Effector CD4-positive, alpha-beta T cell (primary cell): ENCODE results near the gene TDG.

Source experiments
- DNase-seq: peaks from one replicate; pipeline ENCODE4 v3.0.0-alpha.2; 2020
- total RNA-seq: gene quantifications from one replicate; lab custom pipeline; 2026; lab: John Stamatoyannopoulos, UW

Gene TDG
- total RNA-seq = 34.3 reads per million, percentile 59 among the genes with 10 or more reads in this experiment

GRCh38 chr12:103965590-103966504 is at the start of gene TDG:
Gene TDG (plus strand): TSS chr12:103965872. CDS start chr12:103966038, 166 bp downstream.
- DNase-seq = peak; percentile 97

- no peak for DNase-seq
Observed at GRCh38 chr12:103917873-103918272, 47.8 kb upstream of the TDG start.

GRCh38 chr12:103924761-103925641 is 40.7 kb upstream of the TDG start:
- no peak for DNase-seq

GRCh38 chr12:103928682-103929045 is 37.0 kb upstream of the TDG start:
- DNase-seq = peak; percentile 34

GRCh38 chr12:103929046-103929783 is 36.5 kb upstream of the TDG start:
- peak; percentile 78 for DNase-seq

GRCh38 chr12:103929784-103930033 is 36.0 kb upstream of the TDG start:
- DNase-seq = no peak

GRCh38 chr12:103930034-103930786 is 35.5 kb upstream of the TDG start, which contains the start of gene HSP90B1:
Gene HSP90B1 (plus strand): TSS chr12:103930410. CDS start chr12:103930516, 106 bp downstream.
- DNase-seq = peak; percentile 99

GRCh38 chr12:103930787-103931735 is 34.6 kb upstream of the TDG start:
- DNase-seq = no peak

- DNase-seq = no peak
Observed at GRCh38 chr12:103933237-103933636, 32.4 kb upstream of the TDG start.

GRCh38 chr12:103936679-103937078 is 29.0 kb upstream of the TDG start:
- DNase-seq = no peak

- DNase-seq = no peak
Observed at GRCh38 chr12:103944964-103945363, 20.7 kb upstream of the TDG start.

- DNase-seq = no peak
Observed at GRCh38 chr12:103947871-103948555, 17.7 kb upstream of the TDG start.

- no peak for DNase-seq
Observed at GRCh38 chr12:103948746-103949406, 16.8 kb upstream of the TDG start.

GRCh38 chr12:103952497-103952896 is 13.2 kb upstream of the TDG start:
- no peak for DNase-seq

GRCh38 chr12:103955811-103956508 is 9.7 kb upstream of the TDG start:
- no peak for DNase-seq

GRCh38 chr12:103956509-103957027 is 9.1 kb upstream of the TDG start:
- DNase-seq = no peak

GRCh38 chr12:103957865-103958388 is 7.7 kb upstream of the TDG start:
- no peak for DNase-seq

- no peak for DNase-seq
Observed at GRCh38 chr12:103958621-103959020, 7.1 kb upstream of the TDG start.
